ENCODE results near the gene S100A10.

DNA sequence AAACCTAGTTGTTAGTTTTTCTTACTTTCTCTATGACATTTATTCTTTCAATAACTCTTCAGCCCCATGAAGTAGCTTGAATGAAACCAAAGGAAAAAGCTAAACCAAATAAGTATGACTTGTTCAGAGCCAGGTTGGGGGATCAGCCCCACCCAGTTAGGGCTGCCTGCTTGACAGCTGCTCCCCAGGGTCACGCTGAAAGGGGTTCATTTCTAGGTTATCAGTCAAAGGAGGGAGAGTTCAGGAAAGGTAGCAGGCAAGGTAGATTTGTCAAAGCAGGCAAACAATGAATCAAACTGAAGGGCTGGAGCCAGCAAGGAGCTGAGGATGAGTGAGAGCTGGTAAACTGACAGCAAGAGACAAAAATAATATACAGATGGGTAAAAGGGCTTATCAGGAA lies 46.2 kb upstream of the S100A10 start:
- TF ChIP-seq REST (IDR thresholded peaks at IDR 0.05; ENCODE audit: insufficient replicate concordance, low read depth) (no peak), POLR2AphosphoS5 (IDR thresholded peaks at IDR 0.05; ENCODE audit: low read depth) (no peak), GABPA (IDR thresholded peaks at IDR 0.05; ENCODE audit: low read depth) (no peak), SPI1 (IDR thresholded peaks at IDR 0.05; ENCODE audit: borderline replicate concordance, low read depth) (no peak)
- TF ChIP-seq, protein P1, sequence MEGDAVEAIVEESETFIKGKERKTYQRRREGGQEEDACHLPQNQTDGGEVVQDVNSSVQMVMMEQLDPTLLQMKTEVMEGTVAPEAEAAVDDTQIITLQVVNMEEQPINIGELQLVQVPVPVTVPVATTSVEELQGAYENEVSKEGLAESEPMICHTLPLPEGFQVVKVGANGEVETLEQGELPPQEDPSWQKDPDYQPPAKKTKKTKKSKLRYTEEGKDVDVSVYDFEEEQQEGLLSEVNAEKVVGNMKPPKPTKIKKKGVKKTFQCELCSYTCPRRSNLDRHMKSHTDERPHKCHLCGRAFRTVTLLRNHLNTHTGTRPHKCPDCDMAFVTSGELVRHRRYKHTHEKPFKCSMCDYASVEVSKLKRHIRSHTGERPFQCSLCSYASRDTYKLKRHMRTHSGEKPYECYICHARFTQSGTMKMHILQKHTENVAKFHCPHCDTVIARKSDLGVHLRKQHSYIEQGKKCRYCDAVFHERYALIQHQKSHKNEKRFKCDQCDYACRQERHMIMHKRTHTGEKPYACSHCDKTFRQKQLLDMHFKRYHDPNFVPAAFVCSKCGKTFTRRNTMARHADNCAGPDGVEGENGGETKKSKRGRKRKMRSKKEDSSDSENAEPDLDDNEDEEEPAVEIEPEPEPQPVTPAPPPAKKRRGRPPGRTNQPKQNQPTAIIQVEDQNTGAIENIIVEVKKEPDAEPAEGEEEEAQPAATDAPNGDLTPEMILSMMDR (IDR thresholded peaks at IDR 0.05; ENCODE audit: insufficient read depth, low read length), result no peak
